ENCODE data around the gene PBX4. TPM values are rescaled to one million over a fixed set of nuclear protein-coding genes. Genes with fewer than 3 reads are reported as not detected.

The PBX4 gene
- total and polyA plus RNA-seq, 8 donors, result 2.0 to 60.7 (median 4.9) TPM; not detected in 1

GRCh38 chr19:19651076-19651475 is 32.6 kb upstream of the PBX4 start:
- Histone ChIP-seq H3K4me3 (no peak overlapping the region), H3K27me3 (no peaks in the 10 kb centered on the region), H3K9me3 (no peaks in the 10 kb centered on the region), H3K27ac (no peak overlapping the region), H3K4me1 (no peaks in the 10 kb centered on the region), H3K36me3 (peaks cover 87 to 100% (median 100%) of the 10 kb centered on the region in 4 donors)
- no peak for TF ChIP-seq POLR2A (IDR thresholded peaks at IDR 0.05)
- no peak for TF ChIP-seq CTCF (IDR thresholded peaks at IDR 0.05)
- no peak for TF ChIP-seq EP300 (IDR thresholded peaks at IDR 0.05)
- 63 to 83% (median 78%) methylated on average over 6 to 13 of the region's 13 CpGs for WGBS, 5 donors
- no peak for DNase-seq
- intact Hi-C loops (cut with DNase I; ENCODE audit: low total_unique reads), result no loop called here

GRCh38 chr19:19650331-19650730 is 31.8 kb upstream of the PBX4 start:
- intact Hi-C loops (cut with DNase I; ENCODE audit: low total_unique reads), result no loop called here
- H3K36me3 ChIP-seq, result peaks cover 87 to 100% (median 100%) of the 10 kb centered on the region in 4 donors
- H3K4me3 ChIP-seq, result no peak overlapping the region
- TF ChIP-seq POLR2A (IDR thresholded peaks at IDR 0.05) (no peak), EP300 (IDR thresholded peaks at IDR 0.05) (no peak), CTCF (IDR thresholded peaks at IDR 0.05) (no peak), POLR2AphosphoS5 (IDR thresholded peaks at IDR 0.05) (no peak)
- no peak overlapping the region for H3K27ac ChIP-seq
- no peak for DNase-seq
- H3K4me1 ChIP-seq, result no peaks in the 10 kb centered on the region
- no peaks in the 10 kb centered on the region for H3K27me3 ChIP-seq
- WGBS, 5 donors, result 89 to 95% (median 93%) methylated on average over 5 to 9 of the region's 9 CpGs
- H3K9me3 ChIP-seq, result no peaks in the 10 kb centered on the region

- no peaks in the 10 kb centered on the region for H3K4me1 ChIP-seq
- H3K27ac ChIP-seq, result no peak overlapping the region
- 93 to 95% (median 94%) methylated on average over 18 to 22 of the region's 22 CpGs for WGBS, 5 donors
- no peaks in the 10 kb centered on the region for H3K27me3 ChIP-seq
- peaks cover 86 to 100% (median 99%) of the 10 kb centered on the region in 4 donors for H3K36me3 ChIP-seq
- DNase-seq, result no peak
- TF ChIP-seq EP300 (IDR thresholded peaks at IDR 0.05) (no peak), POLR2AphosphoS5 (IDR thresholded peaks at IDR 0.05) (no peak), CTCF (IDR thresholded peaks at IDR 0.05) (no peak), POLR2A (IDR thresholded peaks at IDR 0.05) (no peak)
- no peaks in the 10 kb centered on the region for H3K9me3 ChIP-seq
- intact Hi-C loops (cut with DNase I; ENCODE audit: low total_unique reads), result no loop called here
- H3K4me3 ChIP-seq, result no peak overlapping the region
Observed at GRCh38 chr19:19649580-19649995, 31.1 kb upstream of the PBX4 start.

- no peaks in the 10 kb centered on the region for H3K27me3 ChIP-seq
- H3K36me3 ChIP-seq, result peaks cover 82 to 100% (median 96%) of the 10 kb centered on the region in 4 donors
- TF ChIP-seq CTCF (IDR thresholded peaks at IDR 0.05) (no peak), POLR2AphosphoS5 (IDR thresholded peaks at IDR 0.05) (no peak), EP300 (IDR thresholded peaks at IDR 0.05) (no peak), POLR2A (IDR thresholded peaks at IDR 0.05) (no peak)
- no peak for DNase-seq
- H3K4me3 ChIP-seq, result no peak overlapping the region
- H3K4me1 ChIP-seq, result peaks cover 0 to 1% (median under 1%) of the 10 kb centered on the region in 4 donors
- no peaks in the 10 kb centered on the region for H3K9me3 ChIP-seq
- H3K27ac ChIP-seq, result no peak overlapping the region
- intact Hi-C loops (cut with DNase I; ENCODE audit: low total_unique reads), result no loop called here
- WGBS, 5 donors, result 88 to 92% (median 88%) methylated on average over 6 of the region's 6 CpGs
Observed at GRCh38 chr19:19649155-19649554, 30.7 kb upstream of the PBX4 start.

All from stomach (tissue), 9 donors.